ENCODE data around the gene FMO2. TPM values are rescaled to one million over a fixed set of nuclear protein-coding genes. Genes with fewer than 3 reads are reported as not detected.
A peak's percentile ranks its signal among the peaks of the same experiment; 100 is the strongest.

Gene FMO2
- total RNA-seq, 2 donors from 2014 or later, result not detected

DNA sequence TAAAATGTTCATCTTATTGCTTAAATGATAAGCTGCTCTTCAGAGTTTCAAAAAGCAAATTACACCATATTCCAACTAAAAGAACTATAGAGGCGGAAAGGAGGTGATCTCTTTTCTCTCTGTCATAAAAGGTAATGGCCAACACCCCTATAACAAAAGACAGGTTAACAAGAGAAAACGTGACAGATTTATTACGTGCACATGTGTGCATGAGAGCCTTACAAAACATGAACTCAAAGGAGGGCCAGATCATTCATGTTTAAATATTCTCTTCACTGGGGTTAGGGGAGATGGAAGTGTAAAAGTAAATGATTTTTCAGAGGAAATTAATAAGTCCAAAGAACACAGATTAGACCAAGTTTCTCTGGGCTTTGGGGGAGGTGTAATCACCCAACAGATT, 26.5 kb upstream of the FMO2 start:
- no peaks in the 10 kb centered on the region for H3K36me3 ChIP-seq (ENCODE audit: control insufficient read depth, insufficient read depth, low read length)
- no peaks in the 10 kb centered on the region for H3K36me3 Mint-ChIP-seq (ENCODE audit: low read depth)
- peaks cover 7% of the 10 kb centered on the region for H3K9me3 ChIP-seq (ENCODE audit: control insufficient read depth, low read length)
- H3K4me3 Mint-ChIP-seq, result no peak overlapping the region
- H3K4me3 ChIP-seq (ENCODE audit: low read length), result no peak overlapping the region
- no peaks in the 10 kb centered on the region for H3K27me3 ChIP-seq (ENCODE audit: control insufficient read depth, insufficient read depth, low read length, poor library complexity, severe bottlenecking)
- no peaks in the 10 kb centered on the region for H3K27me3 Mint-ChIP-seq (ENCODE audit: insufficient read depth)
- peaks cover 3% of the 10 kb centered on the region for H3K4me1 ChIP-seq (ENCODE audit: control insufficient read depth, insufficient read depth, low read length)
- no peak overlapping the region for H3K27ac ChIP-seq (ENCODE audit: low read depth, low read length)
- H3K4me1 Mint-ChIP-seq, result peaks cover 17% of the 10 kb centered on the region
- H3K9me3 Mint-ChIP-seq, result peaks cover 13% of the 10 kb centered on the region
- no peak overlapping the region for H3K9ac ChIP-seq (ENCODE audit: extremely low read depth, low read length, poor library complexity, severe bottlenecking)
- TF ChIP-seq, protein P1, sequence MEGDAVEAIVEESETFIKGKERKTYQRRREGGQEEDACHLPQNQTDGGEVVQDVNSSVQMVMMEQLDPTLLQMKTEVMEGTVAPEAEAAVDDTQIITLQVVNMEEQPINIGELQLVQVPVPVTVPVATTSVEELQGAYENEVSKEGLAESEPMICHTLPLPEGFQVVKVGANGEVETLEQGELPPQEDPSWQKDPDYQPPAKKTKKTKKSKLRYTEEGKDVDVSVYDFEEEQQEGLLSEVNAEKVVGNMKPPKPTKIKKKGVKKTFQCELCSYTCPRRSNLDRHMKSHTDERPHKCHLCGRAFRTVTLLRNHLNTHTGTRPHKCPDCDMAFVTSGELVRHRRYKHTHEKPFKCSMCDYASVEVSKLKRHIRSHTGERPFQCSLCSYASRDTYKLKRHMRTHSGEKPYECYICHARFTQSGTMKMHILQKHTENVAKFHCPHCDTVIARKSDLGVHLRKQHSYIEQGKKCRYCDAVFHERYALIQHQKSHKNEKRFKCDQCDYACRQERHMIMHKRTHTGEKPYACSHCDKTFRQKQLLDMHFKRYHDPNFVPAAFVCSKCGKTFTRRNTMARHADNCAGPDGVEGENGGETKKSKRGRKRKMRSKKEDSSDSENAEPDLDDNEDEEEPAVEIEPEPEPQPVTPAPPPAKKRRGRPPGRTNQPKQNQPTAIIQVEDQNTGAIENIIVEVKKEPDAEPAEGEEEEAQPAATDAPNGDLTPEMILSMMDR (conservative IDR thresholded peaks at IDR 0.05), result no peak
- WGBS, 2 experiments (ENCODE audit: insufficient coverage in 1 of 2, insufficient read length in 1 of 2), result 92 to 100% methylated on average over 2 to 3 of the region's 3 CpGs
- no peak for DNase-seq
- H3K27ac Mint-ChIP-seq, result no peak overlapping the region

- peaks cover 7% of the 10 kb centered on the region for H3K9me3 ChIP-seq (ENCODE audit: control insufficient read depth, low read length)
- Mint-ChIP-seq H3K9me3 (peaks cover 13% of the 10 kb centered on the region), H3K27me3 (ENCODE audit: insufficient read depth) (no peaks in the 10 kb centered on the region), H3K4me3 (no peak overlapping the region), H3K27ac (no peak overlapping the region), H3K36me3 (ENCODE audit: low read depth) (no peaks in the 10 kb centered on the region), H3K4me1 (peaks cover 17% of the 10 kb centered on the region)
- H3K4me1 ChIP-seq (ENCODE audit: control insufficient read depth, insufficient read depth, low read length), result peaks cover 3% of the 10 kb centered on the region
- H3K4me3 ChIP-seq (ENCODE audit: low read length), result no peak overlapping the region
- no peak overlapping the region for H3K27ac ChIP-seq (ENCODE audit: low read depth, low read length)
- TF ChIP-seq, protein P1 (conservative IDR thresholded peaks at IDR 0.05), result no peak
- no peaks in the 10 kb centered on the region for H3K27me3 ChIP-seq (ENCODE audit: control insufficient read depth, insufficient read depth, low read length, poor library complexity, severe bottlenecking)
- DNase-seq, result no peak
- no peaks in the 10 kb centered on the region for H3K36me3 ChIP-seq (ENCODE audit: control insufficient read depth, insufficient read depth, low read length)
- WGBS, 2 experiments (ENCODE audit: insufficient coverage in 1 of 2, insufficient read length in 1 of 2), result 90% methylated on average over 2 of the region's 2 CpGs; no CpG with 5 or more reads in 1 of the 2 experiments
- H3K9ac ChIP-seq (ENCODE audit: extremely low read depth, low read length, poor library complexity, severe bottlenecking), result no peak overlapping the region
Observed at GRCh38 chr1:171159148-171159547, 26.0 kb upstream of the FMO2 start.

- Histone ChIP-seq H3K9me3 (ENCODE audit: control insufficient read depth, low read length) (peaks cover 7% of the 10 kb centered on the region), H3K36me3 (ENCODE audit: control insufficient read depth, insufficient read depth, low read length) (no peaks in the 10 kb centered on the region), H3K4me3 (ENCODE audit: low read length) (peak overlapping the region; percentile 32), H3K27me3 (ENCODE audit: control insufficient read depth, insufficient read depth, low read length, poor library complexity, severe bottlenecking) (no peaks in the 10 kb centered on the region), H3K27ac (ENCODE audit: low read depth, low read length) (no peak overlapping the region), H3K9ac (ENCODE audit: extremely low read depth, low read length, poor library complexity, severe bottlenecking) (no peak overlapping the region), H3K4me1 (ENCODE audit: control insufficient read depth, insufficient read depth, low read length) (peaks cover 3% of the 10 kb centered on the region)
- WGBS, 2 experiments (ENCODE audit: insufficient coverage in 1 of 2, insufficient read length in 1 of 2), result 64 to 92% methylated on average over 2 of the region's 3 CpGs
- H3K27ac Mint-ChIP-seq, result no peak overlapping the region
- peaks cover 13% of the 10 kb centered on the region for H3K9me3 Mint-ChIP-seq
- TF ChIP-seq, protein P1 (conservative IDR thresholded peaks at IDR 0.05), result no peak
- no peaks in the 10 kb centered on the region for H3K36me3 Mint-ChIP-seq (ENCODE audit: low read depth)
- H3K4me3 Mint-ChIP-seq, result no peak overlapping the region
- H3K4me1 Mint-ChIP-seq, result peaks cover 17% of the 10 kb centered on the region
- DNase-seq, result no peak
- H3K27me3 Mint-ChIP-seq (ENCODE audit: insufficient read depth), result no peaks in the 10 kb centered on the region
Observed at GRCh38 chr1:171160211-171160610, 24.9 kb upstream of the FMO2 start.

All from endodermal cell (in vitro differentiated cells).